OCI-LY3 (cell line): ENCODE data around the gene GPR39.

ENCODE experiments used
- H2AFZ ChIP-seq: fragments of 200-600, 300-600 bp; shearing (Covaris generic); 2 replicates; pipeline ENCODE4 v1.6.0; 2014; ENCODE audit warnings: antibody characterized with exemption, low read depth, low read length
- H3K27ac ChIP-seq: fragments of 200-600, 300-600 bp; sonication (generic); 2 replicates; pipeline ENCODE4 v1.5.1; 2014; ENCODE audit warnings: mild to moderate bottlenecking, low read length, moderate library complexity, mixed read lengths
- H3K27me3 ChIP-seq: fragments of 200-600, 300-600 bp; sonication (generic); 2 replicates; pipeline ENCODE4 v1.6.1; 2014; ENCODE audit warnings: low read depth, low read length, mixed read lengths
- H3K36me3 ChIP-seq: fragments of 200-600, 300-600 bp; sonication (generic); replicated peaks from 2 replicates; pipeline ENCODE3; 2014; ENCODE audit warnings: low read depth, low read length, mixed read lengths
- H3K4me1 ChIP-seq: fragments of 300-600, 200-600 bp; sonication (generic); 2 replicates; pipeline ENCODE4 v1.6.1; 2014; ENCODE audit warnings: low read length, mixed read lengths
- H3K4me2 ChIP-seq: fragments of 200-600, 300-600 bp; sonication (generic); 2 replicates; pipeline ENCODE4 v1.6.1; 2014; ENCODE audit warnings: low read length, mixed read lengths
- H3K4me3 ChIP-seq: fragments of 300-600, 200-600 bp; sonication (generic); 2 replicates; pipeline ENCODE4 v1.5.1; 2014; ENCODE audit warnings: antibody characterized with exemption, mild to moderate bottlenecking, low read length, moderate library complexity
- H3K79me2 ChIP-seq: fragments of 300-600, 200-600 bp; shearing (Covaris generic); 2 replicates; pipeline ENCODE4 v1.6.1; 2014; ENCODE audit warnings: mild to moderate bottlenecking, low read length, mixed read lengths
- H3K9ac ChIP-seq: fragments of 300-600, 200-600 bp; shearing (Covaris generic); 2 replicates; pipeline ENCODE4 v1.6.0; 2014; ENCODE audit warnings: mild to moderate bottlenecking, low read length, moderate library complexity
- H3K9me3 ChIP-seq: fragments of 200-600, 300-600 bp; shearing (Covaris generic); 2 replicates; pipeline ENCODE4 v1.6.1; 2014; ENCODE audit warnings: low read length, mixed read lengths; ENCODE audit not compliant: insufficient read depth
- H4K20me1 ChIP-seq: fragments of 200-600, 300-600 bp; sonication (generic); 2 replicates; pipeline ENCODE4 v1.6.1; 2016; ENCODE audit warnings: low read length, mixed read lengths; ENCODE audit not compliant: insufficient read depth
- CTCF ChIP-seq: fragments of 200-600, 300-600 bp; sonication (generic); IDR thresholded peaks from 2 replicates; pipeline ENCODE4 v1.5.1; 2014; ENCODE audit warnings: antibody characterized with exemption, low read length, low read depth
- EZH2phosphoT487 ChIP-seq: fragments of 200-600 bp; shearing (Covaris generic); IDR thresholded peaks from 2 replicates; pipeline ENCODE4 v1.6.1; 2018; ENCODE audit warnings: antibody characterized with exemption, mixed run types, low read depth

GPR39 gene

DNA sequence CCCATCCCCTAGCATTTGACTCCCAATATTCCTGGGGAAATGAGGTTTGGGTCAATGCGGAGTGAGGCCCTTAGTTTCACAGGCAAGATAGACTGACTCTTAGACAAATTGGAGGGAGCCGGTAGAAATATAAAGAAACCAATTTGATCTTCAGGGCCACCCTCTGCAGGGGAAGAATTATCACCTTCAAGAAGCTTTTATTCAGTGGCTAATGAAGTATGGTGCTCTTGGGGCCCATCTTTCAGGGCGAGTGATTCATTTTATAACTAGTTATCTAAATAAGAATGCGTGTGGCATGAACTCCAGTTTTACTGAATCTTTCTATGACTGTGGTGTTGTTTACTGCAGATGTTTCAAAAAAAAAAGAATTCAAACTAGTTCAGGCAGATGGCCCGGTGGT lies 165.0 kb downstream of the GPR39 start:
- no peaks in the 10 kb centered on the region for H3K36me3 ChIP-seq
- H3K27me3 ChIP-seq, result no peaks in the 10 kb centered on the region; the same call in 1 of the 2 replicates
- H3K4me1 ChIP-seq, result peaks cover 32% of the 10 kb centered on the region
- H3K9me3 ChIP-seq, result no peaks in the 10 kb centered on the region
- peak overlapping the region; percentile 33; the same call in 1 of the 2 replicates for H3K4me3 ChIP-seq
- no peak for TF ChIP-seq CTCF
- no peak for TF ChIP-seq EZH2phosphoT487
- H2AFZ ChIP-seq, result 0 out of 2 replicates have a peak overlapping the region, but pooled peaks have one; percentile 1
- H3K9ac ChIP-seq, result no peak overlapping the region
- H3K27ac ChIP-seq, result no peak overlapping the region
- H3K79me2 ChIP-seq, result no peaks in the 10 kb centered on the region
- H3K4me2 ChIP-seq, result peak overlapping the region; percentile 47
- no peaks in the 10 kb centered on the region for H4K20me1 ChIP-seq

- Histone ChIP-seq H3K36me3 (no peaks in the 10 kb centered on the region), H4K20me1 (no peaks in the 10 kb centered on the region), H3K9ac (no peak overlapping the region), H3K27me3 (no peaks in the 10 kb centered on the region; the same call in 1 of the 2 replicates), H3K9me3 (no peaks in the 10 kb centered on the region), H3K79me2 (no peaks in the 10 kb centered on the region), H3K27ac (no peak overlapping the region), H3K4me2 (peak overlapping the region; percentile 47), H2AFZ (0 out of 2 replicates have a peak overlapping the region, but pooled peaks have one; percentile 1), H3K4me3 (peak overlapping the region; percentile 33; the same call in 1 of the 2 replicates), H3K4me1 (peaks cover 32% of the 10 kb centered on the region)
- TF ChIP-seq CTCF, result no peak
These were observed 165.6 kb downstream of the GPR39 start for GRCh38 chr2:132581991-132582738.

DNA sequence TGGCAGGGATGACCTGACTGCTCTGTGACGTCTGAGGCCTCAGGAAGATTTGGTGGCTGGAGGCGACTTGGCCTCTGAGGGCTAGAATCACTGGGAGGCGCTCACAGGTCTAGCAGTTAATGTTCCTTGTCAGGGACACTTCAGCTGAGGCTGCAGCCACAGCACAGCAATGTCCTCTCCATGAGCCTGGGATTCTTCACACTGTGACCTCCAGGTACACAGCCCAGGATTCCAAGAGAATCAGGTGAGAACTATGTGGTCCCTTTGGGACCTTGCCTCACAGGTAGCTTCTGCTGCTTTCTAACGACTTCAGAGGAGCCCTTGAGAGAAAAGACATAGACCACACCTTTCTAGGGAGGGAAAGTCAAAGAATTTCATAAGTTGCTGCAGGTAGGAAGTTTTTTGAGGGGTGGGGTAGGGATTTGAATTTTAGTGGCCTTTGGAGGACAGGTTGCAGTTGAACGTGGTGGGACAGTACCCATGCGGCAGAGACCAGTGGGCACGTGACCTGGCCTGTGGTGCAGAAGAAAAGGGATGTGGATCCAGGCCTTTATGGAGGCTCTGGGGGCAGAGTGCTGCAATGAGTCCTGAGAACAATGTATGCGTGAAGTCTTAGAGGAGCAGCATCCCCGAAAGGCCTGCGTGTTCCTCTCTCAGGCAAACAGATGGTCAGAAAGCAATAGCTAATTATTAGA lies 167.2 kb downstream of the GPR39 start:
- H2AFZ ChIP-seq, result no peak overlapping the region
- H3K79me2 ChIP-seq, result no peaks in the 10 kb centered on the region
- H3K4me1 ChIP-seq, result peaks cover 17% of the 10 kb centered on the region
- no peaks in the 10 kb centered on the region for H3K36me3 ChIP-seq
- H3K27me3 ChIP-seq, result no peaks in the 10 kb centered on the region; the same call in 1 of the 2 replicates
- no peak overlapping the region for H3K4me3 ChIP-seq
- no peaks in the 10 kb centered on the region for H4K20me1 ChIP-seq
- no peak overlapping the region for H3K4me2 ChIP-seq
- no peak overlapping the region for H3K9ac ChIP-seq
- H3K27ac ChIP-seq, result no peak overlapping the region
- no peaks in the 10 kb centered on the region for H3K9me3 ChIP-seq
- TF ChIP-seq EZH2phosphoT487 (no peak), CTCF (no peak)
